Prostate gland (tissue), 1 donor: ENCODE results near the gene AVPR1A.

ENCODE experiments used
- POLR2A ChIP-seq: fragments of 450-650 bp; IDR thresholded peaks from one replicate; pipeline ENCODE4 v1.6.1; 2016; ENCODE audit warnings: antibody characterized with exemption, mild to moderate bottlenecking
- POLR2AphosphoS5 ChIP-seq: sonication (generic); formaldehyde crosslinking; IDR thresholded peaks from one replicate; pipeline ENCODE4 v1.6.1; 2017; ENCODE audit warnings: antibody characterized with exemption

DNA sequence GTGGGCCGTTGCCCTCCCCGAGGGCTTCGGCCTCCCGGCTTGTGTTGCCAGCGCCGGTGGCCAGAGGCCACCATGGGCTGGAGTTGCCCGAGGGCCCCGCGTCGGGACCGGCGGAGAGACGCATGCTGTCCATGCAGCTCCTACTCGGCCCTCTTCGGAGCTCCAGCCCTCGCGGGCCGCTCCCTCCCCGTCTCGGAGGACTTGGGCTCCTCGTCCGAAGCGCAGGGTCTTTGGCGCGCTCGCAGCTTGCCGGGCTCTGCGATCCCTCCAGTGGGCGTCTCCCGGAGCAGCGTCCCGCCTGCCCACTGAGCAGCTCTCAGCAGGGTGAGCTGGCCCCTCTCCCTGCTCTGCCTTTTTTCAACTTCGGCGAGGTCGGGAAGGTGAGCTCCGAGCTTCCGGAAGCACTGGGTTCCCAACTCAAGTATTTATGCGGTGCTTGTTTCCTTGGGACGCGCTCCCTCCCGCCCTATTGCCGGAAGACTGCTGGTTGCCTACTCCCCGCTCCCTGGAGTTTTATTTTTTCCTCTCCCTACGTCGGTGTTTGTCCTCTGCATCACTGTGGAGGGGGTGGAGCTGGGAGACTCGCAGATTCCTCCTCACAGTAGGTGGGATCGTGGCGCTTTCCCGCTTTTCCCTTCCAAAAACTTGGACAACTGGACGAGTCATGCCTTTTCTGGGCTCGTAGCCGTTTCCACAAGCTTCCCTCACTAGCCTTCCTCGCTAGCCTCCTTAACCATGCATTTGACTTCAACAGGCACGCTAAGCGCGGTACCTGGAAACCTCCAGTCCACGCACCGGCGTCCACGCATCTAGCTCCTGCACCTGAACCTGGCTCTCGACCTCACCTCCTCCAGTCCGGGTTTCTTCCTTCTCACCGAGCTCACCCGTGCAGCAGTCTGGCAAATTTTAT, at the start of gene AVPR1A:
- TF ChIP-seq POLR2A, result no peak
- no peak for TF ChIP-seq POLR2AphosphoS5
